GM23338 (cell line): ENCODE results near the gene PPP2R5E. TPM values are rescaled to one million over a fixed set of nuclear protein-coding genes. Genes with fewer than 3 reads are reported as not detected.

ENCODE experiments used
- ATAC-seq: fragments of 200-7000 bp; cut with Tn5 transposase; 3 replicates; pipeline ENCODE4 v1.9.1; 2020
- DNase-seq: peaks from one replicate; pipeline ENCODE4 v3.0.0-alpha.2; 2015; ENCODE audit warnings: low spot score
- H2AFZ ChIP-seq: fragments of 200-600 bp; sonication (generic); 2 replicates; pipeline ENCODE4 v1.8.0; 2016; ENCODE audit warnings: antibody characterized with exemption, mild to moderate bottlenecking, moderate library complexity
- H3F3A ChIP-seq: fragments of 200-600 bp; sonication (generic); replicated peaks from 2 replicates; pipeline ENCODE4 v1.8.0; 2017; ENCODE audit warnings: antibody characterized with exemption, mixed run types, low read depth
- H3K27ac ChIP-seq: fragments of 200-600 bp; sonication (generic); 2 replicates; pipeline ENCODE4 v1.6.1; 2016; ENCODE audit warnings: low read depth
- H3K27me3 ChIP-seq: fragments of 200-600 bp; sonication (generic); 2 replicates; pipeline ENCODE4 v1.8.0; 2016; ENCODE audit warnings: mild to moderate bottlenecking, mixed run types, moderate library complexity; ENCODE audit not compliant: insufficient read depth
- H3K36me3 ChIP-seq: fragments of 200-600 bp; sonication (generic); 2 replicates; pipeline ENCODE4 v1.8.0; 2016; ENCODE audit warnings: mild to moderate bottlenecking; ENCODE audit not compliant: insufficient read depth
- H3K4me1 ChIP-seq: fragments of 200-600 bp; sonication (generic); 2 replicates; pipeline ENCODE4 v1.8.0; 2016; ENCODE audit warnings: mild to moderate bottlenecking, moderate library complexity; ENCODE audit not compliant: insufficient read depth
- H3K4me2 ChIP-seq: fragments of 200-600 bp; sonication (generic); 2 replicates; pipeline ENCODE4 v1.7.1; 2017; ENCODE audit warnings: mixed run types
- H3K4me3 ChIP-seq: fragments of 200-600 bp; sonication (generic); 2 replicates; pipeline ENCODE4 v1.6.1; 2016; ENCODE audit warnings: mixed run types
- H3K79me2 ChIP-seq: fragments of 200-600 bp; sonication (generic); replicated peaks from 2 replicates; pipeline ENCODE4 v1.8.0; 2017; ENCODE audit warnings: mild to moderate bottlenecking; ENCODE audit not compliant: insufficient read depth
- H3K9me2 ChIP-seq: fragments of 200-600 bp; sonication (generic); 2 replicates; pipeline ENCODE4 v1.8.0; 2017; ENCODE audit not compliant: insufficient read depth
- H4K20me1 ChIP-seq: fragments of 200-600 bp; sonication (generic); replicated peaks from 2 replicates; pipeline ENCODE4 v1.8.0; 2017; ENCODE audit warnings: mild to moderate bottlenecking; ENCODE audit not compliant: insufficient read depth
- H3K27ac Mint-ChIP-seq: 2 replicates; pipeline ENCODE4 v1.8.0; 2020; ENCODE audit warnings: inconsistent platforms, mild to moderate bottlenecking, moderate library complexity, mixed read lengths
- H3K27me3 Mint-ChIP-seq: 3 replicates; pipeline ENCODE4 v1.8.0; 2022; ENCODE audit warnings: low read depth, mild to moderate bottlenecking, moderate library complexity, mixed read lengths, inconsistent platforms; ENCODE audit not compliant: insufficient read depth, poor library complexity
- H3K36me3 Mint-ChIP-seq: 3 replicates; pipeline ENCODE4 v1.8.0; 2021; ENCODE audit warnings: low read depth, mild to moderate bottlenecking, inconsistent platforms, moderate library complexity, mixed read lengths
- H3K4me1 Mint-ChIP-seq: 3 replicates; pipeline ENCODE4 v1.8.0; 2020; ENCODE audit warnings: mild to moderate bottlenecking, inconsistent platforms, mixed read lengths
- H3K4me3 Mint-ChIP-seq: 3 replicates; pipeline ENCODE4 v1.8.0; 2021; ENCODE audit warnings: moderate library complexity, mild to moderate bottlenecking, inconsistent platforms, mixed read lengths
- H3K9me3 Mint-ChIP-seq: 3 replicates; pipeline ENCODE4 v1.8.0; 2020; ENCODE audit warnings: moderate library complexity, mild to moderate bottlenecking, inconsistent platforms, mixed read lengths
- CREB1 ChIP-seq: fragments of 250-450 bp; sonication (Bioruptor Pico); IDR thresholded peaks from 2 replicates; pipeline ENCODE4 v1.5.0; 2020; ENCODE audit warnings: low read depth, mild to moderate bottlenecking, moderate library complexity
- CTCF ChIP-seq, 2 experiments: fragments of 200-600 bp in 1 of 2; sonication (generic) in 1 of 2; conservative IDR thresholded peaks; 2 replicates each; pipeline versions ENCODE4 v1.5.1 to v1.6.1; 2016 to 2017; ENCODE audit warnings: antibody characterized with exemption in 2 of 2, low read depth in 2 of 2, mild to moderate bottlenecking in 2 of 2, moderate library complexity in 1 of 2
- EZH2 ChIP-seq: fragments of 200-600 bp; sonication (generic); IDR thresholded peaks from one replicate; pipeline ENCODE4 v1.8.0; 2017; ENCODE audit warnings: antibody characterized with exemption, mild to moderate bottlenecking, low read depth; ENCODE audit not compliant: unreplicated experiment
- EZH2phosphoT487 ChIP-seq: fragments of 200-600 bp; sonication (generic); IDR thresholded peaks from one replicate; pipeline ENCODE4 v1.8.1; 2018; ENCODE audit warnings: antibody characterized with exemption; ENCODE audit not compliant: unreplicated experiment
- JUNB ChIP-seq: IDR thresholded peaks from one replicate; pipeline ENCODE4 v1.6.1; 2016; ENCODE audit warnings: antibody characterized with exemption; ENCODE audit not compliant: unreplicated experiment
- NANOG ChIP-seq: IDR thresholded peaks from 2 replicates; pipeline ENCODE4 v1.6.1; 2016; ENCODE audit warnings: antibody characterized with exemption, borderline replicate concordance
- STAT1 ChIP-seq: IDR thresholded peaks from one replicate; pipeline ENCODE4 v1.6.1; 2016; ENCODE audit warnings: antibody characterized with exemption; ENCODE audit not compliant: unreplicated experiment
- ZNF114 ChIP-seq: fragments of 250-450 bp; sonication (Bioruptor Pico); IDR thresholded peaks from 2 replicates; pipeline ENCODE4 v1.5.0; 2020; ENCODE audit warnings: mild to moderate bottlenecking, moderate library complexity
- ZNF331 ChIP-seq: fragments of 250-450 bp; sonication (Bioruptor Pico); IDR thresholded peaks from 2 replicates; pipeline ENCODE4 v1.5.0; 2020; ENCODE audit warnings: low read depth, mild to moderate bottlenecking, moderate library complexity
- polyA plus RNA-seq: library from polyadenylated mRNA; unstranded; fragments of >200 nt; fragmentation: Nextera tagmentation; extraction: Ambion mirVana; gene quantifications from 2 replicates; pipeline ENCODE4 v1.2.1, GENCODE V29; 2016
- total RNA-seq: library from RNA; depleted of rRNA; stranded (reverse); fragments of >200 nt; shearing (Covaris generic); gene quantifications from 2 replicates; pipeline ENCODE4 v1.2.3, GENCODE V29; 2014
- TF ChIP-seq, protein P1 (sequence below): IDR thresholded peaks from 2 replicates; pipeline ENCODE4 v1.6.1; 2016; ENCODE audit warnings: antibody characterized with exemption
- TF ChIP-seq, protein P2 (sequence below): fragments of 250-450 bp; sonication (Bioruptor Pico); IDR thresholded peaks from 2 replicates; pipeline ENCODE4 v1.5.0; 2020; ENCODE audit warnings: mild to moderate bottlenecking, moderate library complexity

PPP2R5E gene
- total and polyA plus RNA-seq, 2 experiments from 2014 or later = 40.9 to 45.5 TPM

DNA sequence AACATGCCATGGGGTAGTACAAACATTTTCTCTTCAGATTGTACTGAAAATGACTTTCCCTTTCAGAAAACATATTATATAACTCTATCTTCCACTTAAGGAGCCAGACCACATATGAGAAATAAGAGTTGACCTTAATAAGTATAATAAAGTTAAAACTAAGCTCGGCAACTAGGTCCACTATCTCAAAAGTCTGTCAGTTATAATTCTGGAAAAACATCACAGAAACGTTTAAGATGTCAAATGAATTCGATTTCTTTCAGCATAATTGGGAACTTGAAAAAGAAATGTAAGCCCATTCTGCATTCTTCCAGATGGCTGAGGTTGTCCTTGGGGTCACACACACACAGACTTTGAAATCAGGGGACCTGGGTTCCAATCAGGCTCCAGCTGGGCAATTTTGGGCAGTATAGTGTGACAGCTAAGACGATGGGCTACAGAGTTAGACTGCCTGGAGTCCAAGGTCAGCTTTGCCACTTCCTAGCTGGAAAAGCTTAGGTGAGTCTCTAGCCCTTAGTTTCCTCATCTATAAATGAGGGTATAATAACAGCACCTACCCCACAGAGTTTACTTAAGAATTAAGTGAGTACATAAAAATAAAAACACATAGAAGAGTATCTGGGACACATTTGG lies 75.6 kb downstream of the PPP2R5E start:
- H3K27me3 ChIP-seq = no peaks in the 10 kb centered on the region
- H3K4me3 ChIP-seq = no peak overlapping the region
- H3K36me3 ChIP-seq = no peaks in the 10 kb centered on the region
- Mint-ChIP-seq H3K4me3 (no peak overlapping the region), H3K9me3 (no peaks in the 10 kb centered on the region), H3K36me3 (peaks cover 4% of the 10 kb centered on the region; the same call in 2 of the 3 replicates), H3K27me3 (no peaks in the 10 kb centered on the region), H3K4me1 (peaks cover 19% of the 10 kb centered on the region), H3K27ac (no peak overlapping the region; the same call in none of the 2 replicates)
- H4K20me1 ChIP-seq = peaks cover 6% of the 10 kb centered on the region
- H2AFZ ChIP-seq = no peak overlapping the region
- no peak overlapping the region for H3K4me2 ChIP-seq
- DNase-seq (no peak), ATAC-seq (no peak; the same call in 2 of the 3 replicates)
- no peak overlapping the region for H3K27ac ChIP-seq
- no peaks in the 10 kb centered on the region for H3K9me2 ChIP-seq
- H3K4me1 ChIP-seq = peaks cover 19% of the 10 kb centered on the region
- TF ChIP-seq EZH2 (no peak), ZNF114 (CRISPR knock-in tag) (no peak), ZNF331 (CRISPR knock-in tag) (no peak), STAT1 (no peak), CTCF (conservative IDR thresholded peaks at IDR 0.05; ENCODE audit: low read depth in 2 of 2) (no peak), EZH2phosphoT487 (no peak)
- peaks cover 95% of the 10 kb centered on the region for H3K79me2 ChIP-seq
- H3F3A ChIP-seq = no peaks in the 10 kb centered on the region

DNA sequence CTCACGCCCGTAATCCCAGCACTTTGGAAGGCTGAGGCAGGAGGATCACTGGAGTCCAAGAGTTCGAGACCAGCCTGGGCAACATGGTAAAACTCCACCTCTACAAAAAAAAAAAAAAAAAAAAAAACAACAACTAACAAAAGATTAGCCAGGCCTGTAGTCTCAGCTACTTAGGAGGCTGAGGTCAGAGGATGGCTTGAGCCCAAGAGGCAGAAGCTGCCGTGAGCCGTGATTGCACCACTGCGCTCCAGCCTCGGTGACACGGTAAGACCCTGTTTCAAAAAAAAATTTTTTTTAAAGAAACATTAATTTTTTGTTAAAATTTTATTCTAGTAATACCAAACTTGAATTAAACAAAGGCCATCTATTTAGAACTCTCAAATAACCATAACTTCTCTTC lies 77.8 kb downstream of the PPP2R5E start:
- H3K79me2 ChIP-seq = peaks cover 94% of the 10 kb centered on the region
- Mint-ChIP-seq H3K9me3 (no peaks in the 10 kb centered on the region), H3K4me3 (no peak overlapping the region), H3K27me3 (no peaks in the 10 kb centered on the region), H3K27ac (no peak overlapping the region), H3K4me1 (peaks cover 12% of the 10 kb centered on the region), H3K36me3 (peaks cover 4% of the 10 kb centered on the region; the same call in 2 of the 3 replicates)
- no peaks in the 10 kb centered on the region for H3K27me3 ChIP-seq
- no peaks in the 10 kb centered on the region for H3K9me2 ChIP-seq
- H2AFZ ChIP-seq = no peak overlapping the region
- no peak for DNase-seq
- no peak overlapping the region for H3K4me2 ChIP-seq
- H3K36me3 ChIP-seq = no peaks in the 10 kb centered on the region
- no peak overlapping the region for H3K27ac ChIP-seq
- ATAC-seq = no peak
- peaks cover 10% of the 10 kb centered on the region; the same call in 1 of the 2 replicates for H3K4me1 ChIP-seq
- no peaks in the 10 kb centered on the region for H3F3A ChIP-seq
- no peak overlapping the region for H3K4me3 ChIP-seq
- H4K20me1 ChIP-seq = peaks cover 27% of the 10 kb centered on the region
- TF ChIP-seq, protein P1, sequence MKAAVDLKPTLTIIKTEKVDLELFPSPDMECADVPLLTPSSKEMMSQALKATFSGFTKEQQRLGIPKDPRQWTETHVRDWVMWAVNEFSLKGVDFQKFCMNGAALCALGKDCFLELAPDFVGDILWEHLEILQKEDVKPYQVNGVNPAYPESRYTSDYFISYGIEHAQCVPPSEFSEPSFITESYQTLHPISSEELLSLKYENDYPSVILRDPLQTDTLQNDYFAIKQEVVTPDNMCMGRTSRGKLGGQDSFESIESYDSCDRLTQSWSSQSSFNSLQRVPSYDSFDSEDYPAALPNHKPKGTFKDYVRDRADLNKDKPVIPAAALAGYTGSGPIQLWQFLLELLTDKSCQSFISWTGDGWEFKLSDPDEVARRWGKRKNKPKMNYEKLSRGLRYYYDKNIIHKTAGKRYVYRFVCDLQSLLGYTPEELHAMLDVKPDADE = no peak
- no peak for TF ChIP-seq JUNB
- no peak for TF ChIP-seq CREB1 (CRISPR knock-in tag)
- no peak for TF ChIP-seq ZNF331 (CRISPR knock-in tag)
- TF ChIP-seq, protein P2, sequence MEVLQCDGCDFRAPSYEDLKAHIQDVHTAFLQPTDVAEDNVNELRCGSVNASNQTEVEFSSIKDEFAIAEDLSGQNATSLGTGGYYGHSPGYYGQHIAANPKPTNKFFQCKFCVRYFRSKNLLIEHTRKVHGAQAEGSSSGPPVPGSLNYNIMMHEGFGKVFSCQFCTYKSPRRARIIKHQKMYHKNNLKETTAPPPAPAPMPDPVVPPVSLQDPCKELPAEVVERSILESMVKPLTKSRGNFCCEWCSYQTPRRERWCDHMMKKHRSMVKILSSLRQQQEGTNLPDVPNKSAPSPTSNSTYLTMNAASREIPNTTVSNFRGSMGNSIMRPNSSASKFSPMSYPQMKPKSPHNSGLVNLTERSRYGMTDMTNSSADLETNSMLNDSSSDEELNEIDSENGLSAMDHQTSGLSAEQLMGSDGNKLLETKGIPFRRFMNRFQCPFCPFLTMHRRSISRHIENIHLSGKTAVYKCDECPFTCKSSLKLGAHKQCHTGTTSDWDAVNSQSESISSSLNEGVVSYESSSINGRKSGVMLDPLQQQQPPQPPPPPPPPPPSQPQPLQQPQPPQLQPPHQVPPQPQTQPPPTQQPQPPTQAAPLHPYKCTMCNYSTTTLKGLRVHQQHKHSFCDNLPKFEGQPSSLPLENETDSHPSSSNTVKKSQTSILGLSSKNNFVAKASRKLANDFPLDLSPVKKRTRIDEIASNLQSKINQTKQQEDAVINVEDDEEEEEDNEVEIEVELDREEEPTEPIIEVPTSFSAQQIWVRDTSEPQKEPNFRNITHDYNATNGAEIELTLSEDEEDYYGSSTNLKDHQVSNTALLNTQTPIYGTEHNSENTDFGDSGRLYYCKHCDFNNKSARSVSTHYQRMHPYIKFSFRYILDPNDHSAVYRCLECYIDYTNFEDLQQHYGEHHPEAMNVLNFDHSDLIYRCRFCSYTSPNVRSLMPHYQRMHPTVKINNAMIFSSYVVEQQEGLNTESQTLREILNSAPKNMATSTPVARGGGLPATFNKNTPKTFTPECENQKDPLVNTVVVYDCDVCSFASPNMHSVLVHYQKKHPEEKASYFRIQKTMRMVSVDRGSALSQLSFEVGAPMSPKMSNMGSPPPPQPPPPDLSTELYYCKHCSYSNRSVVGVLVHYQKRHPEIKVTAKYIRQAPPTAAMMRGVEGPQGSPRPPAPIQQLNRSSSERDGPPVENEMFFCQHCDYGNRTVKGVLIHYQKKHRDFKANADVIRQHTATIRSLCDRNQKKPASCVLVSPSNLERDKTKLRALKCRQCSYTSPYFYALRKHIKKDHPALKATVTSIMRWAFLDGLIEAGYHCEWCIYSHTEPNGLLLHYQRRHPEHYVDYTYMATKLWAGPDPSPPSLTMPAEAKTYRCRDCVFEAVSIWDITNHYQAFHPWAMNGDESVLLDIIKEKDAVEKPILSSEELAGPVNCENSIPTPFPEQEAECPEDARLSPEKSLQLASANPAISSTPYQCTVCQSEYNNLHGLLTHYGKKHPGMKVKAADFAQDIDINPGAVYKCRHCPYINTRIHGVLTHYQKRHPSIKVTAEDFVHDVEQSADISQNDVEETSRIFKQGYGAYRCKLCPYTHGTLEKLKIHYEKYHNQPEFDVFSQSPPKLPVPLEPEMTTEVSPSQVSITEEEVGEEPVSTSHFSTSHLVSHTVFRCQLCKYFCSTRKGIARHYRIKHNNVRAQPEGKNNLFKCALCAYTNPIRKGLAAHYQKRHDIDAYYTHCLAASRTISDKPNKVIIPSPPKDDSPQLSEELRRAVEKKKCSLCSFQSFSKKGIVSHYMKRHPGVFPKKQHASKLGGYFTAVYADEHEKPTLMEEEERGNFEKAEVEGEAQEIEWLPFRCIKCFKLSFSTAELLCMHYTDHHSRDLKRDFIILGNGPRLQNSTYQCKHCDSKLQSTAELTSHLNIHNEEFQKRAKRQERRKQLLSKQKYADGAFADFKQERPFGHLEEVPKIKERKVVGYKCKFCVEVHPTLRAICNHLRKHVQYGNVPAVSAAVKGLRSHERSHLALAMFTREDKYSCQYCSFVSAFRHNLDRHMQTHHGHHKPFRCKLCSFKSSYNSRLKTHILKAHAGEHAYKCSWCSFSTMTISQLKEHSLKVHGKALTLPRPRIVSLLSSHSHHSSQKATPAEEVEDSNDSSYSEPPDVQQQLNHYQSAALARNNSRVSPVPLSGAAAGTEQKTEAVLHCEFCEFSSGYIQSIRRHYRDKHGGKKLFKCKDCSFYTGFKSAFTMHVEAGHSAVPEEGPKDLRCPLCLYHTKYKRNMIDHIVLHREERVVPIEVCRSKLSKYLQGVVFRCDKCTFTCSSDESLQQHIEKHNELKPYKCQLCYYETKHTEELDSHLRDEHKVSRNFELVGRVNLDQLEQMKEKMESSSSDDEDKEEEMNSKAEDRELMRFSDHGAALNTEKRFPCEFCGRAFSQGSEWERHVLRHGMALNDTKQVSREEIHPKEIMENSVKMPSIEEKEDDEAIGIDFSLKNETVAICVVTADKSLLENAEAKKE (CRISPR knock-in tag) = no peak
- no peak for TF ChIP-seq ZNF114 (CRISPR knock-in tag)
- TF ChIP-seq EZH2 = no peak
- no peak for TF ChIP-seq NANOG
